OCI-LY7 (cell line): Measurements from ENCODE around the gene SMAD6. TPM values are rescaled to one million over a fixed set of nuclear protein-coding genes. Genes with fewer than 3 reads are reported as not detected.

Experiments used
- BruUV-seq: library from RNA; stranded (reverse); fragments of 400-500 nt; replicated peaks from 2 replicates; lab custom pipeline; 2021; lab: Mats Ljungman, UMichigan
- CTCF ChIA-PET: fragments of 300-600 bp; sonication (Branson Sonifier 250); formaldehyde crosslinking; loops from one replicate; lab custom pipeline; 2022; ENCODE audit warnings: antibody characterized with exemption; ENCODE audit not compliant: unreplicated experiment; lab: Charles Lee
- POLR2A ChIA-PET: fragments of 300-600 bp; sonication (Branson Sonifier 250); formaldehyde crosslinking; loops from one replicate; lab custom pipeline; 2022; ENCODE audit warnings: antibody characterized with exemption; lab: Charles Lee
- DNase-seq: peaks from one replicate; pipeline ENCODE4 v3.0.0-alpha.2; 2015; ENCODE audit warnings: low spot score
- H2AFZ ChIP-seq: fragments of 200-600 bp; sonication (generic), shearing (Covaris generic); 2 replicates; pipeline ENCODE4 v1.6.1; 2014; ENCODE audit warnings: mild to moderate bottlenecking, antibody characterized with exemption, low read length, moderate library complexity
- H3K27ac ChIP-seq: fragments of 200-600 bp; sonication (generic); 2 replicates; pipeline ENCODE4 v1.5.1; 2014; ENCODE audit warnings: mixed run types, low read depth, mild to moderate bottlenecking, moderate library complexity, low read length, inconsistent platforms; ENCODE audit not compliant: poor library complexity, severe bottlenecking
- H3K36me3 ChIP-seq: fragments of 200-600 bp; sonication (generic); 2 replicates; pipeline ENCODE4 v1.6.1; 2014; ENCODE audit warnings: mild to moderate bottlenecking, antibody characterized with exemption, low read length, moderate library complexity, mixed read lengths; ENCODE audit not compliant: insufficient read depth
- H3K4me1 ChIP-seq: fragments of 200-600 bp; sonication (generic); 2 replicates; pipeline ENCODE4 v1.5.1; 2014; ENCODE audit warnings: mild to moderate bottlenecking, low read length; ENCODE audit not compliant: insufficient read depth, poor library complexity, severe bottlenecking
- H3K4me2 ChIP-seq: fragments of 200-600 bp; sonication (generic); 2 replicates; pipeline ENCODE4 v1.6.1; 2014; ENCODE audit warnings: mild to moderate bottlenecking, low read length
- H3K4me3 ChIP-seq: fragments of 200-600 bp; sonication (generic); 2 replicates; pipeline ENCODE4 v1.5.1; 2014; ENCODE audit warnings: mild to moderate bottlenecking, low read depth, low read length; ENCODE audit not compliant: poor library complexity, severe bottlenecking
- H3K79me2 ChIP-seq: fragments of 200-600 bp; sonication (generic); 2 replicates; pipeline ENCODE4 v1.6.1; 2016; ENCODE audit warnings: low read depth, mild to moderate bottlenecking, low read length, moderate library complexity, mixed read lengths; ENCODE audit not compliant: insufficient read depth
- H3K9me2 ChIP-seq: fragments of 200-600 bp; sonication (generic); 2 replicates; pipeline ENCODE4 v1.6.1; 2016; ENCODE audit warnings: mild to moderate bottlenecking, low read length, mixed read lengths; ENCODE audit not compliant: insufficient read depth
- H3K9me3 ChIP-seq: fragments of 200-600 bp; sonication (generic); 2 replicates; pipeline ENCODE4 v1.6.1; 2014; ENCODE audit warnings: mild to moderate bottlenecking, mixed run types, low read length, mixed read lengths
- H4K20me1 ChIP-seq: fragments of 200-600 bp; sonication (generic); 2 replicates; pipeline ENCODE4 v1.6.1; 2014; ENCODE audit warnings: mild to moderate bottlenecking, antibody characterized with exemption, low read length, moderate library complexity, mixed read lengths; ENCODE audit not compliant: insufficient read depth
- EZH2phosphoT487 ChIP-seq: fragments of 200-600 bp; sonication (generic); IDR thresholded peaks from 2 replicates; pipeline ENCODE4 v1.6.1; 2018; ENCODE audit warnings: low read depth, borderline replicate concordance, mild to moderate bottlenecking, mixed run types, antibody characterized with exemption, low read length, moderate library complexity, mixed read lengths
- intact Hi-C: fragments of 100-400 bp; cut with micrococcal nuclease; formaldehyde crosslinking; loops from one replicate; pipeline ENCODE4 v1.10.0; 2022; ENCODE audit not compliant: unreplicated experiment
- total RNA-seq, 2 experiments: library from RNA; depleted of rRNA in 1 of 2; stranded (reverse); fragments of >200 nt in 1 of 2; shearing (Covaris generic) in 1 of 2; gene quantifications; 2 replicates each; pipeline ENCODE4 v1.2.3, GENCODE V29; 2014 to 2022
- TF ChIP-seq, protein P1 (sequence below): fragments of 200-600 bp; sonication (generic); conservative IDR thresholded peaks from 2 replicates; pipeline ENCODE4 v1.5.1; 2014; ENCODE audit warnings: mild to moderate bottlenecking, antibody characterized with exemption, low read length, moderate library complexity, mixed read lengths

SMAD6 gene
- total RNA-seq, 2 experiments from 2014 or later: 14.6 to 16.1 TPM

GRCh38 chr15:66760968-66761725 is 59.1 kb downstream of the SMAD6 start:
- Histone ChIP-seq H2AFZ (no peak overlapping the region), H3K79me2 (no peaks in the 10 kb centered on the region), H3K4me1 (no peaks in the 10 kb centered on the region), H3K9me2 (no peaks in the 10 kb centered on the region), H3K36me3 (no peaks in the 10 kb centered on the region), H3K4me3 (no peak overlapping the region), H4K20me1 (no peaks in the 10 kb centered on the region), H3K9me3 (no peaks in the 10 kb centered on the region), H3K4me2 (no peak overlapping the region), H3K27ac (no peak overlapping the region)
- BruUV-seq: no TSS peak
- no peak for TF ChIP-seq EZH2phosphoT487
- TF ChIP-seq, protein P1, sequence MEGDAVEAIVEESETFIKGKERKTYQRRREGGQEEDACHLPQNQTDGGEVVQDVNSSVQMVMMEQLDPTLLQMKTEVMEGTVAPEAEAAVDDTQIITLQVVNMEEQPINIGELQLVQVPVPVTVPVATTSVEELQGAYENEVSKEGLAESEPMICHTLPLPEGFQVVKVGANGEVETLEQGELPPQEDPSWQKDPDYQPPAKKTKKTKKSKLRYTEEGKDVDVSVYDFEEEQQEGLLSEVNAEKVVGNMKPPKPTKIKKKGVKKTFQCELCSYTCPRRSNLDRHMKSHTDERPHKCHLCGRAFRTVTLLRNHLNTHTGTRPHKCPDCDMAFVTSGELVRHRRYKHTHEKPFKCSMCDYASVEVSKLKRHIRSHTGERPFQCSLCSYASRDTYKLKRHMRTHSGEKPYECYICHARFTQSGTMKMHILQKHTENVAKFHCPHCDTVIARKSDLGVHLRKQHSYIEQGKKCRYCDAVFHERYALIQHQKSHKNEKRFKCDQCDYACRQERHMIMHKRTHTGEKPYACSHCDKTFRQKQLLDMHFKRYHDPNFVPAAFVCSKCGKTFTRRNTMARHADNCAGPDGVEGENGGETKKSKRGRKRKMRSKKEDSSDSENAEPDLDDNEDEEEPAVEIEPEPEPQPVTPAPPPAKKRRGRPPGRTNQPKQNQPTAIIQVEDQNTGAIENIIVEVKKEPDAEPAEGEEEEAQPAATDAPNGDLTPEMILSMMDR: no peak
- POLR2A ChIA-PET: no interaction called here
- CTCF ChIA-PET: no interaction called here
- intact Hi-C loops: no loop called here
- DNase-seq: no peak

- intact Hi-C loops: no loop called here
These were observed 59.9 kb downstream of the SMAD6 start for GRCh38 chr15:66761726-66762595.

More at GRCh38 chr15:66761726-66762595, 59.9 kb downstream of the SMAD6 start:
- no peaks in the 10 kb centered on the region for H3K79me2 ChIP-seq
- H4K20me1 ChIP-seq: no peaks in the 10 kb centered on the region
- no peak overlapping the region for H3K27ac ChIP-seq
- TF ChIP-seq EZH2phosphoT487: no peak
- TF ChIP-seq, protein P1: no peak
- no peak overlapping the region for H3K4me2 ChIP-seq
- BruUV-seq: no TSS peak
- H2AFZ ChIP-seq: no peak overlapping the region
- no peaks in the 10 kb centered on the region for H3K36me3 ChIP-seq
- H3K4me3 ChIP-seq: no peak overlapping the region
- no peaks in the 10 kb centered on the region for H3K4me1 ChIP-seq
- POLR2A ChIA-PET: no interaction called here
- H3K9me3 ChIP-seq: no peaks in the 10 kb centered on the region
- CTCF ChIA-PET: interaction anchor here (0.6 kb wide), 1 partner anchor 170 kb away, joined by 3 read pairs; no protein-coding TSS in a partner anchor
- H3K9me2 ChIP-seq: no peaks in the 10 kb centered on the region
- DNase-seq: no peak
